Fibroblast of the aortic adventitia (primary cell): ENCODE measurements around the gene SLC24A3. TPM values are rescaled to one million over a fixed set of nuclear protein-coding genes. Genes with fewer than 3 reads are reported as not detected.
A peak's percentile ranks its signal among the peaks of the same experiment; 100 is the strongest.

Experiments
- DNase-seq: peaks from one replicate; pipeline ENCODE4 v3.0.0-alpha.2; 2010; ENCODE audit warnings: low read depth
- H3K4me3 ChIP-seq: 2 replicates; pipeline ENCODE4 v1.5.1; 2011; ENCODE audit warnings: low read depth, mild to moderate bottlenecking, control low read depth, low read length, moderate library complexity
- total RNA-seq: library from RNA; depleted of rRNA; stranded (reverse); fragments of >200 nt; gene quantifications from 2 replicates; pipeline ENCODE4 v1.2.3, GENCODE V29; 2012; ENCODE audit warnings: low replicate concordance
- TF ChIP-seq, protein P1 (sequence below): IDR thresholded peaks from 2 replicates; pipeline ENCODE4 v1.5.1; 2011; ENCODE audit warnings: mild to moderate bottlenecking, low read length, control low read depth, inconsistent platforms; ENCODE audit not compliant: insufficient read depth

Gene SLC24A3
- total RNA-seq, 1 donor = not detected

DNA sequence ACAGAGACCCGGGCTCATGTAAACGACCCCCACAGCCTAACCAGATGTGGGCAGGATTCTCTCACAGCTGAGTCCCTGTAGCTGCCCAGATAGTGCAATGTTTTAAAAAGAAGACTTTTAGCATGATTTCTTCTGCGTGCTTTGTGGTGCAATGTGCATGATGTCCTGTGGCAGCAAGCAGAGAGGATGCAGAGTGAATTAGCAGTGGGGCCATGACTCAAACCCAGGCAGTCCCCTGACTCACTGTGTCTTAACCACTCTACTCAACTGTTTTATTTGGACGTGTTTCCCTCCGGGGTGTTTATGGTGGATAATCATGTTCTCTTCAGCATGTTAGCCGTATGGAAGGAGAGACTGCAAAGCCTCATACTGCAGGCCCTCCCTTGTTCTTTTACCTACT is 247.9 kb downstream of the SLC24A3 start:
- DNase-seq = peak; percentile 4
- TF ChIP-seq, protein P1, sequence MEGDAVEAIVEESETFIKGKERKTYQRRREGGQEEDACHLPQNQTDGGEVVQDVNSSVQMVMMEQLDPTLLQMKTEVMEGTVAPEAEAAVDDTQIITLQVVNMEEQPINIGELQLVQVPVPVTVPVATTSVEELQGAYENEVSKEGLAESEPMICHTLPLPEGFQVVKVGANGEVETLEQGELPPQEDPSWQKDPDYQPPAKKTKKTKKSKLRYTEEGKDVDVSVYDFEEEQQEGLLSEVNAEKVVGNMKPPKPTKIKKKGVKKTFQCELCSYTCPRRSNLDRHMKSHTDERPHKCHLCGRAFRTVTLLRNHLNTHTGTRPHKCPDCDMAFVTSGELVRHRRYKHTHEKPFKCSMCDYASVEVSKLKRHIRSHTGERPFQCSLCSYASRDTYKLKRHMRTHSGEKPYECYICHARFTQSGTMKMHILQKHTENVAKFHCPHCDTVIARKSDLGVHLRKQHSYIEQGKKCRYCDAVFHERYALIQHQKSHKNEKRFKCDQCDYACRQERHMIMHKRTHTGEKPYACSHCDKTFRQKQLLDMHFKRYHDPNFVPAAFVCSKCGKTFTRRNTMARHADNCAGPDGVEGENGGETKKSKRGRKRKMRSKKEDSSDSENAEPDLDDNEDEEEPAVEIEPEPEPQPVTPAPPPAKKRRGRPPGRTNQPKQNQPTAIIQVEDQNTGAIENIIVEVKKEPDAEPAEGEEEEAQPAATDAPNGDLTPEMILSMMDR = no peak
- no peak overlapping the region for H3K4me3 ChIP-seq

DNA sequence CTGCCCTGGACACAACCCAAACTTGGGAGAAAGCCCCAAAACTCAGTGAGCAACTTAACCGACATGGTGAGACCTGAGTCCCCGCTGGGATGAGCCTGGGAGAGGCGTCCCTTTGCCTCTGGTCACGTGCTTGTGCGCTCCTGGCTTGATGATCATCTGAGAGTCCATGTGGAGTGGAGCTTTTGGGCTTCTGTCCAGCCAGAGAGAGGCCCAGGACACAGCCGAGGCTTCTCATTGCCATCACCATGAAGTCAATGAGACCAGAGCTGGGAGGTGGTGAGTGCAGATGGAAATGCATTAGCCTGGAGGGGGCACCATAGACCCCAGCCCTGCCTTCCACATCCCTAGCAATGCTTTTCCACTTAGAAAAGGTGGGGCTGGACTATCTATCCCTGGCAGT is 250.0 kb downstream of the SLC24A3 start:
- TF ChIP-seq, protein P1 = no peak
- H3K4me3 ChIP-seq = no peak overlapping the region
- no peak for DNase-seq

DNA sequence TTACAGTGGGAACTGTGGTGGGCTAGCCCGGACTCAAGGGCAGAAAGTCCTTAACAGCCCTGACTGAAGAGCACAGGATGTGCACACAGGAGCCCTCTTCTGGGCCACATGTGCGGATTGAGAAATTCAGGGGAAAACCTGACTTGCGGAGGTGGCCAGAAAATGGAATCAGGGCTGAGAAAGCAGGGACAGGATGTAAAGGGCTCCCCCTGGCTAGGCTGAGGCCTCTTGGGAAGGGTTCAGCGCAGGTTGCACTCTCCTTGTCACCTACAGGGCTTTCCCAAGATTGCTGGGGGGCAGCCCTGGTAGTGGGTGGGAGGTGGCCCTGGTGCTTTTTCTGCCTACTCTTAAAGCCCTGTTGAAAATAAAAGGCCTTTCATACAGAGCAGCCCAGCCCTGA is 251.2 kb downstream of the SLC24A3 start:
- TF ChIP-seq, protein P1 = no peak
- no peak overlapping the region for H3K4me3 ChIP-seq
- no peak for DNase-seq

DNA sequence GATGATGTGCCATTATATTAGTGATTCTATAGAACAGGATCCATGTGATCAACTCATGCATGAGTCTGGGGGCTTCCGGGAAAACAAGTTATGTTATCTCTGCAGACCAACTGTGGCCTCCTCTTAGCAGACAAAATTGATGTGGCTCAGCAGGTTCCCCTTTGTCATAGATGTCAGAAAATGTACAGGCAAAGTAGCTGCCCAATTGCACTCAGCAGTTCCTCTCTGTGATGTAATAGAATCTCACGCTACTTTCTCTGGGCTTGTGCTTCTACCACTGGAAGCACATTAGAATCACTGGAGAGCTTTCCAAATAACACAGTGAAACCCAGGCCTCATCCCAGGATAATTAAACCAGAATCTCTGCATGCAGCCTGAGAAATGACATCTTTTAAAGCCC is 253.1 kb downstream of the SLC24A3 start:
- no peak overlapping the region for H3K4me3 ChIP-seq
- no peak for DNase-seq
- TF ChIP-seq, protein P1 = no peak

DNA sequence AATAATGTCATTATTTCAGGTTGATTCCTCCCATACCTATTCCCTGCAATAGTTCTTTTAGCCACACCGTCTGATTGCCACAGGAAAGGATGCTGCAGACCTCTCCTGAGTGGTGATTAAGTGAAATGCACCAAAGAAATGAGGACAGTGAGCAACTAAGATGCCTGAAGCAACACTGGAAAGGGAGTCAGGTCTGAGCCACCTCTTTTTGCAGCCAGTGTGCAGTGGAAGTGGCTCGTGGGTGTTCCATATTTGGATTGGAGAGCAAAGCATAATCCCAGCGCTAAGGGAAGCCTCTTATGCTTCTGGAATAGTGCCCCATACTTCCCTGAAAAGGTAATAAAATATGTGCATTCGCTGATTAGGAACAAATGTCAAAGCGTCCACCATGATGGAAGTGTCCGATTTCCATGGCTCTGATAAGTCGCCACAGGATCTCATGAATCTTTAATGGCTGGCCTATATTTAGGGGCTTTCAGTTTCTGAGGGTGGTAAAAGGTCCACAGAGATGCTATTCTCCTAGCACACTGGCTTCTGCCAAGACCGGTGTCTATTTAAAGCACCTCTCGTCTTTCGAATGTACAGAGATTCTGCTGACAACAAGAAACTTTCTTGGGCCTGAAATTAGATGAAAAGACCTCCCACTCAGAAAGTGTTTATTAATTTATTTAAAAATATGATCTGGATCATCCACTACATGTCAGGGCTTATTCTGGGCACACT is 253.9 kb downstream of the SLC24A3 start:
- no peak for DNase-seq
- TF ChIP-seq, protein P1 = no peak
- H3K4me3 ChIP-seq = no peak overlapping the region

DNA sequence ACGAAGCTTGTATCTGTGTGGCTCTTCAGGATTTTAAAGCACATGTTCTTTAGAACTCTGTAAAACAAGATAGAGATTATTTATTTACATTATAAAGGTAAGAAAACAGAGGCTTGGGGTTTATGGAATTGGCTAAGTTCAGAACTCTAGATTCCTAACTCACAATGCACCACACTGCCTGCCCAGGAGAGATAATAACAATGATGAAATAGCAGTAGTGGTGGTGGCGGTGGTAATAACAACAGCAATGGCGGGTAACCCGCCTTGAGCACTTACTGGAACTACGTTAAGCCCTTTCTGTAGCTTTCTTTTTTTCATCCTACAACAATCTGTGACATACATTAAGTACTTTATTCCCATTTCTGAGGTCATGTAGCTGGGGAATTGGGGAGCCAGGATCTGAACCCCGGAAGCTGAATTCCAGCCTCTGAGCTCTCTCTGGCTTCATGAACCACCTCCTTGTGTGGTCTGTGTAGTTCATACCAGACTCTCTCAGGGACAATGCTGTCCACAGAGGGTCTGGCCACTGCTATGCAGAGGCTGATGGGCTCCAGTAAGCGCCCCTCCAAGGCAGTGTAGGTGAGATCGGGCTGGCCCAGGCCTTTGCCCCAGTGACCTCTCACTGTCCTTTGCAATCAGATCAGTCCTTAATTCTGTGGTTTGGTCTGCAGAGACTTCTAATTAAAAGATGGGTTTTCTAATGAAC is 260.9 kb downstream of the SLC24A3 start:
- no peak for DNase-seq
- no peak overlapping the region for H3K4me3 ChIP-seq
- TF ChIP-seq, protein P1 = no peak
